Measurements from ENCODE around the gene CHADL.
"Not testable (repeated sequence)": the region's sequence is repeated elsewhere in the genome, so short reads cannot be mapped to it uniquely, and the experiment has no call there.

The CHADL gene

GRCh38 chr22:41181349-41182241 is 59.1 kb downstream of the CHADL start:
- DNase-seq, result no peak

- DNase-seq, result no peak
Measured at GRCh38 chr22:41180926-41181325, 59.8 kb downstream of the CHADL start.

DNA sequence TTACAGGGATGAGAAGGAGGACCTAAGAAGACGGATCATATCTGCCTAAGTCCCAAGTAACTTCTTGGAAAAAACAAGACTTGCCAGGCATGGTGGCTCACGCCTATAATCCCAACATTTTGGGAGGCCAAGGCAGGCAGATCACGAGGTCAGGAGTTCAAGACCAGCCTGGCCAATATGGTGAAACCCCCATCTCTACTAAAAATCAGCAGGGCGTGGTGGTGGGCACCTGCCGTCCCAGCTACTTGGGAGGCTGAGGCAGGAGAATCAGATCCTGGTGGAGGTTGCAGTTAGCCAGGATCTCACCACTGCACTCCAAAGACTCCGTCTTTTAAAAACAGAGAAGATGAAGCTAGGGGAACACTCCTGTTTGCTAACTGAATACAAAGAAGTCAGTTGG is 60.4 kb downstream of the CHADL start:
- DNase-seq, result not testable (repeated sequence)

Measured in NCI-H1436 treated with DMSO at 0.1 percent for 48 hours (cell line).